ENCODE results near the gene PTRH2.
"Not testable (repeated sequence)": the region's sequence is repeated elsewhere in the genome, so short reads cannot be mapped to it uniquely, and the experiment has no call there.

Gene PTRH2

GRCh38 chr17:59707149-59707970 lies at the start of gene PTRH2, which contains the start of gene VMP1:
Gene PTRH2, minus strand, starts transcription at chr17:59707430. Its CDS starts 9,452 bp downstream, at chr17:59697978.
Gene VMP1, plus strand, starts transcription at chr17:59707654. Its CDS starts 23,793 bp downstream, at chr17:59731447.
- DNase-seq = peak; percentile 100

GRCh38 chr17:59756236-59756818 lies 49.1 kb upstream of the PTRH2 start:
- no peak for DNase-seq

- DNase-seq = not testable (repeated sequence)
These were observed 47.8 kb upstream of the PTRH2 start for GRCh38 chr17:59755069-59755468.

- DNase-seq = no peak
These were observed 47.3 kb upstream of the PTRH2 start for GRCh38 chr17:59754552-59754951.

- DNase-seq = peak; percentile 51 to 88
These were observed 46.6 kb upstream of the PTRH2 start for GRCh38 chr17:59753522-59754467.

- no peak for DNase-seq
These were observed 45.7 kb upstream of the PTRH2 start for GRCh38 chr17:59752922-59753321.

GRCh38 chr17:59752446-59752845 lies 45.2 kb upstream of the PTRH2 start:
- DNase-seq = no peak

GRCh38 chr17:59751955-59752413 lies 44.8 kb upstream of the PTRH2 start:
- DNase-seq = no peak

- DNase-seq = no peak
These were observed 41.4 kb upstream of the PTRH2 start for GRCh38 chr17:59748591-59748990.

GRCh38 chr17:59746849-59747445 lies 39.7 kb upstream of the PTRH2 start:
- DNase-seq = peak in 1 of 2 experiments; percentile 55

- DNase-seq = no peak
These were observed 37.8 kb upstream of the PTRH2 start for GRCh38 chr17:59745040-59745439.

GRCh38 chr17:59743842-59744241 lies 36.6 kb upstream of the PTRH2 start:
- no peak for DNase-seq

GRCh38 chr17:59737324-59737723 lies 30.1 kb upstream of the PTRH2 start:
- no peak for DNase-seq

- no peak for DNase-seq
These were observed 27.0 kb upstream of the PTRH2 start for GRCh38 chr17:59734226-59734625.

GRCh38 chr17:59733697-59734096 lies 26.5 kb upstream of the PTRH2 start:
- DNase-seq = no peak

- no peak for DNase-seq
These were observed 23.1 kb upstream of the PTRH2 start for GRCh38 chr17:59730268-59730834.

- no peak for DNase-seq
These were observed 20.7 kb upstream of the PTRH2 start for GRCh38 chr17:59727817-59728533.

GRCh38 chr17:59725691-59726090 lies 18.5 kb upstream of the PTRH2 start:
- no peak for DNase-seq

GRCh38 chr17:59723607-59724006 lies 16.4 kb upstream of the PTRH2 start:
- DNase-seq = no peak

- no peak for DNase-seq
These were observed 15.8 kb upstream of the PTRH2 start for GRCh38 chr17:59723041-59723440.

- DNase-seq = no peak
These were observed 15.4 kb upstream of the PTRH2 start for GRCh38 chr17:59722623-59723022.

GRCh38 chr17:59719526-59719925 lies 12.3 kb upstream of the PTRH2 start:
- no peak for DNase-seq

All from NCI-H524 (cell line).